SK-N-SH treated with all-trans-retinoic acid at 6 μM for 48 hours (cell line): ENCODE data around the gene SLC25A34.

ENCODE experiments used
- BACH2 ChIP-seq: fragments of 250-450 bp; sonication (Bioruptor Pico); IDR thresholded peaks from 2 replicates; pipeline ENCODE4 v1.9.0; 2021; ENCODE audit warnings: mild to moderate bottlenecking, borderline replicate concordance
- TF ChIP-seq, protein P1 (sequence below): fragments of 250-450 bp; sonication (Bioruptor Pico); IDR thresholded peaks from 2 replicates; pipeline ENCODE4 v1.8.0; 2020; ENCODE audit warnings: mild to moderate bottlenecking, moderate library complexity, borderline replicate concordance

DNA sequence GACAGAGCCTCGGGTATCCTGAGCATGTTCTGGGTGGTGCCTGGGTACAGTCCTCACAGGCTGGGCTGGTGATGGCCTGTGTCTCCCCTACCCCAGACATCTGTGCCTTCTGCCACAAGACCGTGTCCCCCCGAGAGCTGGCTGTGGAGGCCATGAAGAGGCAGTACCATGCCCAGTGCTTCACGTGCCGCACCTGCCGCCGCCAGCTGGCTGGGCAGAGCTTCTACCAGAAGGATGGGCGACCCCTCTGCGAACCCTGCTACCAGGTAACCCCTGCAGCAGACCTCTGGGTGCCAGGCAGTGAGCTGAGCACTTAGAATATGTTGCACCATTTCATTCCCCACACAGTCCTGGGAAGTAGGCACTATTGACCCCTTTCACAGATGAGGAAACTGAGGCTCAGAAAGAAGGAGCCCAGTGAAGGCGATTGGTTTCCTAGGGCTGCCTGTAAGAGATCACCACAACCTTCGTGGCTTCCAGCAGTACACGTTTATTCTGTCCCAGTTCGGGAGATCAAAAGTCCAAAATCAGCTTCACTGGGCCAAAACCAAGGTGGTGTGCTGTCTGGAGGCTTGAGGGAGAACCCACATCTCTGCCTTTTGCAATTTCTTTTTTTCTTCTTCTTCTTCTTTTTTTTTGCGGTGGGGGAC, 34.4 kb downstream of the SLC25A34 start:
- TF ChIP-seq, protein P1, sequence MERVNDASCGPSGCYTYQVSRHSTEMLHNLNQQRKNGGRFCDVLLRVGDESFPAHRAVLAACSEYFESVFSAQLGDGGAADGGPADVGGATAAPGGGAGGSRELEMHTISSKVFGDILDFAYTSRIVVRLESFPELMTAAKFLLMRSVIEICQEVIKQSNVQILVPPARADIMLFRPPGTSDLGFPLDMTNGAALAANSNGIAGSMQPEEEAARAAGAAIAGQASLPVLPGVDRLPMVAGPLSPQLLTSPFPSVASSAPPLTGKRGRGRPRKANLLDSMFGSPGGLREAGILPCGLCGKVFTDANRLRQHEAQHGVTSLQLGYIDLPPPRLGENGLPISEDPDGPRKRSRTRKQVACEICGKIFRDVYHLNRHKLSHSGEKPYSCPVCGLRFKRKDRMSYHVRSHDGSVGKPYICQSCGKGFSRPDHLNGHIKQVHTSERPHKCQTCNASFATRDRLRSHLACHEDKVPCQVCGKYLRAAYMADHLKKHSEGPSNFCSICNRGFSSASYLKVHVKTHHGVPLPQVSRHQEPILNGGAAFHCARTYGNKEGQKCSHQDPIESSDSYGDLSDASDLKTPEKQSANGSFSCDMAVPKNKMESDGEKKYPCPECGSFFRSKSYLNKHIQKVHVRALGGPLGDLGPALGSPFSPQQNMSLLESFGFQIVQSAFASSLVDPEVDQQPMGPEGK (CRISPR knock-in tag) = no peak
- TF ChIP-seq BACH2 (CRISPR knock-in tag) = no peak
